ENCODE measurements around the gene MAST1.
A peak's percentile ranks its signal among the peaks of the same experiment; 100 is the strongest.
"Not testable (repeated sequence)": the region's sequence is repeated elsewhere in the genome, so short reads cannot be mapped to it uniquely, and the experiment has no call there.

The MAST1 gene

GRCh38 chr19:12885749-12886650 is 47.7 kb downstream of the MAST1 start:
- ChIA-PET POLR2A (ENCODE audit: low non-redundant PET) (no interaction called here), CTCF (interaction anchor here (0.6 to 1.0 kb wide), 3 partner anchors 38 to 89 kb away, joined by 3 to 5 read pairs (median 4); no protein-coding TSS in a partner anchor)
- no peak; the same call in 1 of the 2 replicates for TF ChIP-seq CTCF (conservative IDR thresholded peaks at IDR 0.05; ENCODE audit: low read depth)
- H3K27ac ChIP-seq: peak overlapping the region; percentile 2; the same call in 1 of the 2 replicates
- DNase-seq (ENCODE audit: low spot score): no peak

GRCh38 chr19:12886651-12886968 is 48.3 kb downstream of the MAST1 start:
- CTCF ChIA-PET: no interaction called here

GRCh38 chr19:12886969-12887747 is 48.8 kb downstream of the MAST1 start, which contains the start of gene KLF1:
TSS of gene KLF1 (minus strand) at chr19:12887201. CDS start at chr19:12887140, 61 bp downstream.
- ChIA-PET POLR2A (ENCODE audit: low non-redundant PET) (no interaction called here), CTCF (interaction anchor here (0.6 kb wide), 1 partner anchor 1141 kb away, joined by 6 read pairs; the partner anchor contains the start of gene RLN3)
- H3K27ac ChIP-seq: no peak within 1 kb of the TSS
- no peak for TF ChIP-seq CTCF (conservative IDR thresholded peaks at IDR 0.05; ENCODE audit: low read depth)
- no peak for DNase-seq (ENCODE audit: low spot score)

More at GRCh38 chr19:12886651-12886968, 48.3 kb downstream of the MAST1 start:
- TF ChIP-seq CTCF (conservative IDR thresholded peaks at IDR 0.05; ENCODE audit: low read depth): no peak
- no peak overlapping the region for H3K27ac ChIP-seq
- POLR2A ChIA-PET (ENCODE audit: low non-redundant PET): no interaction called here
- DNase-seq (ENCODE audit: low spot score): no peak

- H3K27ac ChIP-seq: no peak overlapping the region
- no peak for TF ChIP-seq CTCF (conservative IDR thresholded peaks at IDR 0.05; ENCODE audit: low read depth)
- no peak for DNase-seq (ENCODE audit: low spot score)
- POLR2A ChIA-PET (ENCODE audit: low non-redundant PET): no interaction called here
- CTCF ChIA-PET: interaction anchor here (1.3 kb wide), 1 partner anchor 128 kb away, joined by 9 read pairs; no protein-coding TSS in a partner anchor
Measured at GRCh38 chr19:12888006-12888603, 49.8 kb downstream of the MAST1 start.

GRCh38 chr19:12890299-12890786 is 52.0 kb downstream of the MAST1 start:
- POLR2A ChIA-PET (ENCODE audit: low non-redundant PET): interaction anchor here (0.7 to 1.0 kb wide), 2 partner anchors 32 to 69 kb away, joined by 3 to 8 read pairs; no protein-coding TSS in a partner anchor
- CTCF ChIA-PET: interaction anchor here (0.6 to 1.5 kb wide), 5 partner anchors 18 to 134 kb away, joined by 3 to 8 read pairs (median 4); no protein-coding TSS in a partner anchor
- DNase-seq (ENCODE audit: low spot score): not testable (repeated sequence)
- H3K27ac ChIP-seq: peak overlapping the region; percentile 58

GRCh38 chr19:12890787-12891552 is 52.7 kb downstream of the MAST1 start, which contains the start of gene GCDH:
TSS of gene GCDH (plus strand) at chr19:12891160. CDS start at chr19:12891305, 145 bp downstream.
- ChIA-PET CTCF (interaction anchor here (0.6 to 1.5 kb wide), 6 partner anchors 18 to 135 kb away, joined by 3 to 10 read pairs (median 6); no protein-coding TSS in a partner anchor), POLR2A (ENCODE audit: low non-redundant PET) (interaction anchor here (0.5 to 1.0 kb wide), 7 partner anchors 9 to 76 kb away, joined by 3 to 6 read pairs (median 4); partner anchors contain the start of gene SYCE2)
- TF ChIP-seq CTCF (conservative IDR thresholded peaks at IDR 0.05; ENCODE audit: low read depth): no peak
- peak; percentile 98 for DNase-seq (ENCODE audit: low spot score)
- H3K27ac ChIP-seq: peak within 1 kb of the TSS; percentile 58
